Progenitor cell of endocrine pancreas (in vitro differentiated cells): ENCODE results near the gene SPEN. TPM values are rescaled to one million over a fixed set of nuclear protein-coding genes. Genes with fewer than 3 reads are reported as not detected.
"Not testable (repeated sequence)": the region's sequence is repeated elsewhere in the genome, so short reads cannot be mapped to it uniquely, and the experiment has no call there.

Experiments
- DNase-seq: peaks from one replicate; pipeline ENCODE4 v3.0.0; 2021; ENCODE audit warnings: low spot score; ENCODE audit not compliant: unreplicated experiment
- H3K27ac Mint-ChIP-seq: 2 replicates; pipeline ENCODE4 v1.8.0; 2021; ENCODE audit warnings: mild to moderate bottlenecking, moderate library complexity, mixed read lengths
- H3K27me3 Mint-ChIP-seq: 2 replicates; pipeline ENCODE4 v1.8.0; 2021; ENCODE audit warnings: mixed read lengths
- H3K36me3 Mint-ChIP-seq: 2 replicates; pipeline ENCODE4 v1.8.0; 2022; ENCODE audit warnings: mixed read lengths; ENCODE audit not compliant: insufficient read depth
- H3K4me1 Mint-ChIP-seq: 2 replicates; pipeline ENCODE4 v1.8.0; 2021; ENCODE audit warnings: low read depth, mixed read lengths
- H3K4me3 Mint-ChIP-seq: 2 replicates; pipeline ENCODE4 v1.8.0; 2021; ENCODE audit warnings: low read depth, mild to moderate bottlenecking, moderate library complexity, mixed read lengths
- H3K9me3 Mint-ChIP-seq: 2 replicates; pipeline ENCODE4 v1.8.0; 2021; ENCODE audit warnings: low read depth, mixed read lengths
- CTCF ChIP-seq: fragments of 200-600 bp; sonication (generic); IDR thresholded peaks from one replicate; pipeline ENCODE4 v1.5.0; 2021; ENCODE audit warnings: antibody characterized with exemption, mild to moderate bottlenecking; ENCODE audit not compliant: unreplicated experiment
- total RNA-seq: library from RNA; stranded (reverse); gene quantifications from 2 replicates; pipeline ENCODE4 v1.2.1, GENCODE V29; 2021

Gene SPEN
- total RNA-seq, 1 donor from 2014 or later = 55.8 TPM

- Mint-ChIP-seq H3K36me3 (no peaks in the 10 kb centered on the region), H3K27me3 (no peaks in the 10 kb centered on the region), H3K4me3 (no peak overlapping the region), H3K9me3 (no peaks in the 10 kb centered on the region), H3K27ac (no peak overlapping the region), H3K4me1 (peaks cover 8% of the 10 kb centered on the region)
- no peak for DNase-seq
- no peak for TF ChIP-seq CTCF
Observed at GRCh38 chr1:15810073-15810472, 37.4 kb upstream of the SPEN start.

GRCh38 chr1:15816674-15817073 lies 30.8 kb upstream of the SPEN start:
- Mint-ChIP-seq H3K36me3 (peaks cover 3% of the 10 kb centered on the region), H3K4me1 (peaks cover 3% of the 10 kb centered on the region), H3K9me3 (no peaks in the 10 kb centered on the region), H3K27me3 (no peaks in the 10 kb centered on the region), H3K4me3 (no peak overlapping the region), H3K27ac (peak overlapping the region; percentile 11)
- no peak for DNase-seq
- no peak for TF ChIP-seq CTCF

GRCh38 chr1:15820478-15820877 lies 27.0 kb upstream of the SPEN start:
- no peak for DNase-seq
- no peak overlapping the region for H3K27ac Mint-ChIP-seq
- H3K36me3 Mint-ChIP-seq = peaks cover 5% of the 10 kb centered on the region
- no peaks in the 10 kb centered on the region for H3K9me3 Mint-ChIP-seq
- no peak for TF ChIP-seq CTCF
- no peaks in the 10 kb centered on the region for H3K27me3 Mint-ChIP-seq
- peaks cover 3% of the 10 kb centered on the region for H3K4me1 Mint-ChIP-seq
- no peak overlapping the region for H3K4me3 Mint-ChIP-seq

- Mint-ChIP-seq H3K36me3 (peaks cover 3% of the 10 kb centered on the region), H3K27me3 (no peaks in the 10 kb centered on the region), H3K27ac (no peak overlapping the region), H3K4me3 (no peak overlapping the region), H3K4me1 (peaks cover 5% of the 10 kb centered on the region), H3K9me3 (no peaks in the 10 kb centered on the region)
- DNase-seq = no peak
- no peak for TF ChIP-seq CTCF
Observed at GRCh38 chr1:15825800-15826199, 21.7 kb upstream of the SPEN start.

- DNase-seq = no peak
Observed at GRCh38 chr1:15826810-15827507, 20.5 kb upstream of the SPEN start.

GRCh38 chr1:15827567-15827966 lies 19.9 kb upstream of the SPEN start:
- not testable (repeated sequence) for H3K4me3 Mint-ChIP-seq, H3K9me3 Mint-ChIP-seq, H3K4me1 Mint-ChIP-seq, H3K36me3 Mint-ChIP-seq, H3K27ac Mint-ChIP-seq, H3K27me3 Mint-ChIP-seq, DNase-seq

More at GRCh38 chr1:15826810-15827507, 20.5 kb upstream of the SPEN start:
- peaks cover 9% of the 10 kb centered on the region for H3K4me1 Mint-ChIP-seq
- no peak overlapping the region for H3K27ac Mint-ChIP-seq
- no peaks in the 10 kb centered on the region for H3K27me3 Mint-ChIP-seq
- peaks cover 4% of the 10 kb centered on the region for H3K9me3 Mint-ChIP-seq
- peaks cover 7% of the 10 kb centered on the region for H3K36me3 Mint-ChIP-seq
- no peak for TF ChIP-seq CTCF
- no peak overlapping the region for H3K4me3 Mint-ChIP-seq

- not testable (repeated sequence) for H3K27me3 Mint-ChIP-seq, DNase-seq, H3K27ac Mint-ChIP-seq, H3K9me3 Mint-ChIP-seq, H3K4me3 Mint-ChIP-seq
- H3K4me1 Mint-ChIP-seq = peaks cover 13% of the 10 kb centered on the region
- H3K36me3 Mint-ChIP-seq = peaks cover 11% of the 10 kb centered on the region
Observed at GRCh38 chr1:15828931-15829330, 18.6 kb upstream of the SPEN start.
